Upper lobe of left lung (tissue), 6 donors: ENCODE results near the gene AKAP10. TPM values are rescaled to one million over a fixed set of nuclear protein-coding genes. Genes with fewer than 3 reads are reported as not detected.
A peak's percentile ranks its signal among the peaks of the same experiment; 100 is the strongest.

ENCODE experiments used
- ATAC-seq, 2 donors: fragments of 200-7000 bp; cut with Tn5 transposase; one replicate each; pipeline ENCODE4 v1.9.1; 2022; ENCODE audit warnings: mild to moderate bottlenecking in 2 of 2, moderate library complexity in 2 of 2; ENCODE audit not compliant: low FRiP score in 2 of 2
- DNase-seq, 2 donors: peaks; one replicate each; pipeline ENCODE4 v3.0.0-alpha.2; 2019 to 2020
- H3K27ac ChIP-seq, 4 donors: fragments of 200-600 bp; sonication (generic); one replicate each; pipeline ENCODE4 v1.5.1; 2016 to 2019
- H3K27me3 ChIP-seq, 4 donors: fragments of 200-600 bp; sonication (generic); one replicate each; pipeline ENCODE4 v1.5.1; 2017 to 2019
- H3K36me3 ChIP-seq, 4 donors: fragments of 200-600 bp; sonication (generic); one replicate each; pipeline ENCODE4 v1.5.1; 2016 to 2019
- H3K4me1 ChIP-seq, 4 donors: fragments of 200-600 bp; sonication (generic); one replicate each; pipeline ENCODE4 v1.5.1; 2018 to 2019
- H3K4me3 ChIP-seq, 4 donors: fragments of 200-600 bp; sonication (generic); one replicate each; pipeline ENCODE4 v1.5.1; 2017 to 2019; ENCODE audit warnings: mild to moderate bottlenecking in 2 of 4, moderate library complexity in 1 of 4
- H3K9me3 ChIP-seq, 4 donors: fragments of 200-600 bp; sonication (generic); one replicate each; pipeline ENCODE4 v1.5.1; 2018 to 2019
- EP300 ChIP-seq, 4 donors: sonication (generic); formaldehyde crosslinking; IDR thresholded peaks; one replicate each; pipeline ENCODE4 v1.5.1; 2017; ENCODE audit warnings: antibody characterized with exemption in 4 of 4, control low read depth in 2 of 4
- POLR2A ChIP-seq, 4 donors: fragments of 450-650 bp; IDR thresholded peaks; one replicate each; pipeline ENCODE4 v1.5.1; 2016 to 2017; ENCODE audit warnings: antibody characterized with exemption in 4 of 4, mild to moderate bottlenecking in 2 of 4
- POLR2AphosphoS5 ChIP-seq, 2 donors: sonication (generic); formaldehyde crosslinking; IDR thresholded peaks; one replicate each; pipeline ENCODE4 v1.5.1; 2017; ENCODE audit warnings: antibody characterized with exemption in 2 of 2
- WGBS, 2 donors: methylation state at CpG; one replicate each; pipeline ENCODE4 v1.1.5; 2017 to 2018; 5-methylcytosine and 5-hydroxymethylcytosine counted together
- total RNA-seq, 6 donors: library from RNA; depleted of rRNA in 4 of 6; stranded (reverse); fragments of >200 nt in 4 of 6; gene quantifications; one replicate each; pipeline versions ENCODE4 v1.1.0 to v1.2.1, GENCODE V29; 2016 to 2021
- TF ChIP-seq, protein P1 (sequence below), 6 experiments: fragments of 450-650 bp in 4 of 6; fragments of 200-600 bp in 2 of 6; sonication (generic) in 2 of 6; IDR thresholded peaks; one replicate each; pipeline ENCODE4 v1.5.1; 2016 to 2019; ENCODE audit warnings: antibody characterized with exemption in 6 of 6
- donor health status: DM: no; HTN: no; CAD: no; lungs with moderate emphysema.
- donor health status: DM: no; HTN: yes; CAD: no; lungs with severe emphysema.

Gene AKAP10
- total RNA-seq, 6 donors from 2014 or later, result 13.4 to 40.3 (median 30.6) TPM

GRCh38 chr17:20008242-20009051 lies 30.8 kb upstream of the AKAP10 start:
- H3K9me3 ChIP-seq, result no peaks in the 10 kb centered on the region
- no peaks in the 10 kb centered on the region for H3K36me3 ChIP-seq
- peaks cover 12 to 21% (median 17%) of the 10 kb centered on the region in 4 donors for H3K4me1 ChIP-seq
- H3K27ac ChIP-seq, result peak overlapping the region in 1 of 4 donors; percentile 72
- peaks cover 0 to 3% (median under 1%) of the 10 kb centered on the region in 4 donors for H3K27me3 ChIP-seq
- peak overlapping the region; percentile 66 to 80 (median 71) for H3K4me3 ChIP-seq
- ATAC-seq (peak; percentile 57 to 74), DNase-seq (peak in 1 of 2 donors; percentile 83)
- WGBS, 2 donors, result 29 to 54% methylated on average over 19 to 35 of the region's 35 CpGs
- no peak for TF ChIP-seq EP300 (IDR thresholded peaks at IDR 0.05)
- no peak for TF ChIP-seq POLR2A (IDR thresholded peaks at IDR 0.05)
- TF ChIP-seq, protein P1, sequence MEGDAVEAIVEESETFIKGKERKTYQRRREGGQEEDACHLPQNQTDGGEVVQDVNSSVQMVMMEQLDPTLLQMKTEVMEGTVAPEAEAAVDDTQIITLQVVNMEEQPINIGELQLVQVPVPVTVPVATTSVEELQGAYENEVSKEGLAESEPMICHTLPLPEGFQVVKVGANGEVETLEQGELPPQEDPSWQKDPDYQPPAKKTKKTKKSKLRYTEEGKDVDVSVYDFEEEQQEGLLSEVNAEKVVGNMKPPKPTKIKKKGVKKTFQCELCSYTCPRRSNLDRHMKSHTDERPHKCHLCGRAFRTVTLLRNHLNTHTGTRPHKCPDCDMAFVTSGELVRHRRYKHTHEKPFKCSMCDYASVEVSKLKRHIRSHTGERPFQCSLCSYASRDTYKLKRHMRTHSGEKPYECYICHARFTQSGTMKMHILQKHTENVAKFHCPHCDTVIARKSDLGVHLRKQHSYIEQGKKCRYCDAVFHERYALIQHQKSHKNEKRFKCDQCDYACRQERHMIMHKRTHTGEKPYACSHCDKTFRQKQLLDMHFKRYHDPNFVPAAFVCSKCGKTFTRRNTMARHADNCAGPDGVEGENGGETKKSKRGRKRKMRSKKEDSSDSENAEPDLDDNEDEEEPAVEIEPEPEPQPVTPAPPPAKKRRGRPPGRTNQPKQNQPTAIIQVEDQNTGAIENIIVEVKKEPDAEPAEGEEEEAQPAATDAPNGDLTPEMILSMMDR (IDR thresholded peaks at IDR 0.05), result no peak

- Histone ChIP-seq H3K9me3 (no peaks in the 10 kb centered on the region), H3K36me3 (no peaks in the 10 kb centered on the region), H3K27me3 (no peaks in the 10 kb centered on the region), H3K4me1 (peaks cover 3 to 5% (median 4%) of the 10 kb centered on the region in 4 donors), H3K27ac (no peak overlapping the region), H3K4me3 (no peak overlapping the region)
- ATAC-seq (no peak), DNase-seq (no peak)
- TF ChIP-seq POLR2A (IDR thresholded peaks at IDR 0.05), result no peak
- TF ChIP-seq, protein P1 (IDR thresholded peaks at IDR 0.05), result no peak
- TF ChIP-seq POLR2AphosphoS5 (IDR thresholded peaks at IDR 0.05), result no peak
- TF ChIP-seq EP300 (IDR thresholded peaks at IDR 0.05), result no peak
- WGBS, 2 donors, result 30 to 33% methylated on average over 5 of the region's 5 CpGs
Measured at GRCh38 chr17:19996502-19996901, 18.9 kb upstream of the AKAP10 start.

- Histone ChIP-seq H3K4me3 (no peak overlapping the region), H3K4me1 (peaks cover 3 to 5% (median 4%) of the 10 kb centered on the region in 4 donors), H3K9me3 (no peaks in the 10 kb centered on the region), H3K27ac (no peak overlapping the region), H3K36me3 (no peaks in the 10 kb centered on the region), H3K27me3 (no peaks in the 10 kb centered on the region)
- DNase-seq (no peak), ATAC-seq (no peak)
- no peak for TF ChIP-seq EP300 (IDR thresholded peaks at IDR 0.05)
- WGBS, 2 donors, result 77 to 100% methylated on average over 1 of the region's 1 CpG
Measured at GRCh38 chr17:19996086-19996485, 18.5 kb upstream of the AKAP10 start.

GRCh38 chr17:19992803-19993713 lies 15.4 kb upstream of the AKAP10 start:
- H3K9me3 ChIP-seq, result no peaks in the 10 kb centered on the region
- H3K36me3 ChIP-seq, result no peaks in the 10 kb centered on the region
- WGBS, 2 donors, result 34 to 47% methylated on average over 15 to 24 of the region's 24 CpGs
- no peaks in the 10 kb centered on the region for H3K27me3 ChIP-seq
- no peak overlapping the region for H3K4me3 ChIP-seq
- no peak overlapping the region for H3K27ac ChIP-seq
- peaks cover 3 to 5% (median 4%) of the 10 kb centered on the region in 4 donors for H3K4me1 ChIP-seq
- ATAC-seq (peak; percentile 98), DNase-seq (peak; percentile 92 to 96)
- TF ChIP-seq, protein P1 (IDR thresholded peaks at IDR 0.05), result peak; percentile 70 to 90 (median 82)
- no peak for TF ChIP-seq EP300 (IDR thresholded peaks at IDR 0.05)

GRCh38 chr17:19991252-19991885 lies 13.7 kb upstream of the AKAP10 start:
- Histone ChIP-seq H3K27me3 (no peaks in the 10 kb centered on the region), H3K4me1 (peaks cover 0 to 5% (median 4%) of the 10 kb centered on the region in 4 donors), H3K9me3 (no peaks in the 10 kb centered on the region), H3K36me3 (no peaks in the 10 kb centered on the region), H3K4me3 (no peak overlapping the region), H3K27ac (no peak overlapping the region)
- ATAC-seq (no peak), DNase-seq (no peak)
- 37 to 49% methylated on average over 4 of the region's 4 CpGs for WGBS, 2 donors
- TF ChIP-seq, protein P1 (IDR thresholded peaks at IDR 0.05), result no peak
- no peak for TF ChIP-seq POLR2A (IDR thresholded peaks at IDR 0.05)
- no peak for TF ChIP-seq POLR2AphosphoS5 (IDR thresholded peaks at IDR 0.05)
- TF ChIP-seq EP300 (IDR thresholded peaks at IDR 0.05), result no peak
